GM23338 (cell line): ENCODE results near the gene ADGRD1. TPM values are rescaled to one million over a fixed set of nuclear protein-coding genes. Genes with fewer than 3 reads are reported as not detected.

Experiments
- ATAC-seq: fragments of 200-7000 bp; cut with Tn5 transposase; 3 replicates; pipeline ENCODE4 v1.9.1; 2020
- DNase-seq: peaks from one replicate; pipeline ENCODE4 v3.0.0-alpha.2; 2015; ENCODE audit warnings: low spot score
- H2AFZ ChIP-seq: fragments of 200-600 bp; sonication (generic); 2 replicates; pipeline ENCODE4 v1.8.0; 2016; ENCODE audit warnings: antibody characterized with exemption, mild to moderate bottlenecking, moderate library complexity
- H3F3A ChIP-seq: fragments of 200-600 bp; sonication (generic); replicated peaks from 2 replicates; pipeline ENCODE4 v1.8.0; 2017; ENCODE audit warnings: antibody characterized with exemption, mixed run types, low read depth
- H3K27ac ChIP-seq: fragments of 200-600 bp; sonication (generic); 2 replicates; pipeline ENCODE4 v1.6.1; 2016; ENCODE audit warnings: low read depth
- H3K27me3 ChIP-seq: fragments of 200-600 bp; sonication (generic); 2 replicates; pipeline ENCODE4 v1.8.0; 2016; ENCODE audit warnings: mild to moderate bottlenecking, mixed run types, moderate library complexity; ENCODE audit not compliant: insufficient read depth
- H3K36me3 ChIP-seq: fragments of 200-600 bp; sonication (generic); 2 replicates; pipeline ENCODE4 v1.8.0; 2016; ENCODE audit warnings: mild to moderate bottlenecking; ENCODE audit not compliant: insufficient read depth
- H3K4me1 ChIP-seq: fragments of 200-600 bp; sonication (generic); 2 replicates; pipeline ENCODE4 v1.8.0; 2016; ENCODE audit warnings: mild to moderate bottlenecking, moderate library complexity; ENCODE audit not compliant: insufficient read depth
- H3K4me2 ChIP-seq: fragments of 200-600 bp; sonication (generic); 2 replicates; pipeline ENCODE4 v1.7.1; 2017; ENCODE audit warnings: mixed run types
- H3K4me3 ChIP-seq: fragments of 200-600 bp; sonication (generic); 2 replicates; pipeline ENCODE4 v1.6.1; 2016; ENCODE audit warnings: mixed run types
- H3K79me2 ChIP-seq: fragments of 200-600 bp; sonication (generic); replicated peaks from 2 replicates; pipeline ENCODE4 v1.8.0; 2017; ENCODE audit warnings: mild to moderate bottlenecking; ENCODE audit not compliant: insufficient read depth
- H3K9me2 ChIP-seq: fragments of 200-600 bp; sonication (generic); 2 replicates; pipeline ENCODE4 v1.8.0; 2017; ENCODE audit not compliant: insufficient read depth
- H4K20me1 ChIP-seq: fragments of 200-600 bp; sonication (generic); replicated peaks from 2 replicates; pipeline ENCODE4 v1.8.0; 2017; ENCODE audit warnings: mild to moderate bottlenecking; ENCODE audit not compliant: insufficient read depth
- H3K27ac Mint-ChIP-seq: 2 replicates; pipeline ENCODE4 v1.8.0; 2020; ENCODE audit warnings: inconsistent platforms, mild to moderate bottlenecking, moderate library complexity, mixed read lengths
- H3K27me3 Mint-ChIP-seq: 3 replicates; pipeline ENCODE4 v1.8.0; 2022; ENCODE audit warnings: low read depth, mild to moderate bottlenecking, moderate library complexity, mixed read lengths, inconsistent platforms; ENCODE audit not compliant: insufficient read depth, poor library complexity
- H3K36me3 Mint-ChIP-seq: 3 replicates; pipeline ENCODE4 v1.8.0; 2021; ENCODE audit warnings: low read depth, mild to moderate bottlenecking, inconsistent platforms, moderate library complexity, mixed read lengths
- H3K4me1 Mint-ChIP-seq: 3 replicates; pipeline ENCODE4 v1.8.0; 2020; ENCODE audit warnings: mild to moderate bottlenecking, inconsistent platforms, mixed read lengths
- H3K4me3 Mint-ChIP-seq: 3 replicates; pipeline ENCODE4 v1.8.0; 2021; ENCODE audit warnings: moderate library complexity, mild to moderate bottlenecking, inconsistent platforms, mixed read lengths
- H3K9me3 Mint-ChIP-seq: 3 replicates; pipeline ENCODE4 v1.8.0; 2020; ENCODE audit warnings: moderate library complexity, mild to moderate bottlenecking, inconsistent platforms, mixed read lengths
- CREB1 ChIP-seq: fragments of 250-450 bp; sonication (Bioruptor Pico); IDR thresholded peaks from 2 replicates; pipeline ENCODE4 v1.5.0; 2020; ENCODE audit warnings: low read depth, mild to moderate bottlenecking, moderate library complexity
- CTCF ChIP-seq, 2 experiments: fragments of 200-600 bp in 1 of 2; sonication (generic) in 1 of 2; conservative IDR thresholded peaks; 2 replicates each; pipeline versions ENCODE4 v1.5.1 to v1.6.1; 2016 to 2017; ENCODE audit warnings: antibody characterized with exemption in 2 of 2, low read depth in 2 of 2, mild to moderate bottlenecking in 2 of 2, moderate library complexity in 1 of 2
- ETS1 ChIP-seq: IDR thresholded peaks from 2 replicates; pipeline ENCODE4 v1.6.1; 2016; ENCODE audit warnings: antibody characterized with exemption
- EZH2 ChIP-seq: fragments of 200-600 bp; sonication (generic); IDR thresholded peaks from one replicate; pipeline ENCODE4 v1.8.0; 2017; ENCODE audit warnings: antibody characterized with exemption, mild to moderate bottlenecking, low read depth; ENCODE audit not compliant: unreplicated experiment
- EZH2phosphoT487 ChIP-seq: fragments of 200-600 bp; sonication (generic); IDR thresholded peaks from one replicate; pipeline ENCODE4 v1.8.1; 2018; ENCODE audit warnings: antibody characterized with exemption; ENCODE audit not compliant: unreplicated experiment
- JUNB ChIP-seq: IDR thresholded peaks from one replicate; pipeline ENCODE4 v1.6.1; 2016; ENCODE audit warnings: antibody characterized with exemption; ENCODE audit not compliant: unreplicated experiment
- NANOG ChIP-seq: IDR thresholded peaks from 2 replicates; pipeline ENCODE4 v1.6.1; 2016; ENCODE audit warnings: antibody characterized with exemption, borderline replicate concordance
- POLR2AphosphoS5 ChIP-seq: IDR thresholded peaks from 2 replicates; pipeline ENCODE4 v1.6.1; 2016; ENCODE audit warnings: antibody characterized with exemption, low read depth
- REST ChIP-seq: IDR thresholded peaks from one replicate; pipeline ENCODE4 v1.6.1; 2018; ENCODE audit warnings: antibody characterized with exemption; ENCODE audit not compliant: unreplicated experiment
- STAT1 ChIP-seq: IDR thresholded peaks from one replicate; pipeline ENCODE4 v1.6.1; 2016; ENCODE audit warnings: antibody characterized with exemption; ENCODE audit not compliant: unreplicated experiment
- ZNF114 ChIP-seq: fragments of 250-450 bp; sonication (Bioruptor Pico); IDR thresholded peaks from 2 replicates; pipeline ENCODE4 v1.5.0; 2020; ENCODE audit warnings: mild to moderate bottlenecking, moderate library complexity
- ZNF331 ChIP-seq: fragments of 250-450 bp; sonication (Bioruptor Pico); IDR thresholded peaks from 2 replicates; pipeline ENCODE4 v1.5.0; 2020; ENCODE audit warnings: low read depth, mild to moderate bottlenecking, moderate library complexity
- ZNF462 ChIP-seq: fragments of 250-450 bp; sonication (Bioruptor Pico); IDR thresholded peaks from 2 replicates; pipeline ENCODE4 v1.5.0; 2020; ENCODE audit warnings: mild to moderate bottlenecking, moderate library complexity
- polyA plus RNA-seq: library from polyadenylated mRNA; unstranded; fragments of >200 nt; fragmentation: Nextera tagmentation; extraction: Ambion mirVana; gene quantifications from 2 replicates; pipeline ENCODE4 v1.2.1, GENCODE V29; 2016
- total RNA-seq: library from RNA; depleted of rRNA; stranded (reverse); fragments of >200 nt; shearing (Covaris generic); gene quantifications from 2 replicates; pipeline ENCODE4 v1.2.3, GENCODE V29; 2014

Gene ADGRD1
- total and polyA plus RNA-seq, 2 experiments from 2014 or later, result 1.4 TPM; not detected in 1

- Histone ChIP-seq H3K79me2 (no peaks in the 10 kb centered on the region), H3K36me3 (no peaks in the 10 kb centered on the region), H4K20me1 (no peaks in the 10 kb centered on the region), H3K27ac (no peak overlapping the region), H3K4me2 (no peak overlapping the region; the same call in 1 of the 2 replicates), H3F3A (peaks cover 7% of the 10 kb centered on the region), H2AFZ (peak overlapping the region; percentile 70), H3K9me2 (peaks cover 6% of the 10 kb centered on the region), H3K27me3 (no peaks in the 10 kb centered on the region), H3K4me1 (peaks cover 23% of the 10 kb centered on the region), H3K4me3 (no peak overlapping the region)
- TF ChIP-seq POLR2AphosphoS5, result no peak
- no peak for TF ChIP-seq JUNB
- no peak for TF ChIP-seq EZH2
- TF ChIP-seq ZNF462 (CRISPR knock-in tag), result no peak
- TF ChIP-seq CREB1 (CRISPR knock-in tag), result no peak
- no peak for TF ChIP-seq REST
- TF ChIP-seq ETS1, result no peak
- TF ChIP-seq NANOG, result no peak
- TF ChIP-seq EZH2phosphoT487, result no peak
- TF ChIP-seq CTCF (conservative IDR thresholded peaks at IDR 0.05; ENCODE audit: low read depth in 2 of 2), result no peak
- TF ChIP-seq ZNF331 (CRISPR knock-in tag), result no peak
- TF ChIP-seq ZNF114 (CRISPR knock-in tag), result no peak
- TF ChIP-seq STAT1, result no peak
- Mint-ChIP-seq H3K27me3 (peaks cover 17% of the 10 kb centered on the region), H3K4me1 (peaks cover 40% of the 10 kb centered on the region), H3K27ac (peak overlapping the region; percentile 43; the same call in 1 of the 2 replicates), H3K36me3 (peaks cover 8% of the 10 kb centered on the region; the same call in 2 of the 3 replicates), H3K9me3 (peaks cover 10% of the 10 kb centered on the region), H3K4me3 (no peak overlapping the region)
- ATAC-seq (no peak), DNase-seq (no peak)
Observed at GRCh38 chr12:130952171-130952954, 1.3 kb upstream of the ADGRD1 start.
